ENCODE results near the gene TUBD1.

- TF ChIP-seq CTCF (IDR thresholded peaks at IDR 0.05; ENCODE audit: insufficient read depth, low read depth, low read length) (no peak), EZH2 (IDR thresholded peaks at IDR 0.05; ENCODE audit: insufficient read depth, low read length) (no peak)
Measured at GRCh38 chr17:59870482-59870881, 22.3 kb downstream of the TUBD1 start.
